HG03139 (cell line): Measurements from ENCODE around the gene GTPBP6.
"Not testable (repeated sequence)": the region's sequence is repeated elsewhere in the genome, so short reads cannot be mapped to it uniquely, and the experiment has no call there.

Experiments
- ATAC-seq: cut with Tn5 transposase; IDR thresholded peaks from one replicate; pipeline ENCODE4 v1.9.1; 2021; ENCODE audit not compliant: unreplicated experiment

Gene GTPBP6

GRCh38 chrX:351736-352135 lies 33.1 kb upstream of the GTPBP6 start:
- ATAC-seq: no peak

GRCh38 chrX:351324-351641 lies 32.7 kb upstream of the GTPBP6 start:
- ATAC-seq: not testable (repeated sequence)

GRCh38 chrX:350534-351323 lies 32.1 kb upstream of the GTPBP6 start:
- ATAC-seq: no peak

- ATAC-seq: no peak
Measured at GRCh38 chrX:350148-350533, 31.5 kb upstream of the GTPBP6 start.

GRCh38 chrX:349702-350101 lies 31.1 kb upstream of the GTPBP6 start:
- no peak for ATAC-seq

GRCh38 chrX:349196-349595 lies 30.6 kb upstream of the GTPBP6 start:
- ATAC-seq: no peak

GRCh38 chrX:348461-349117 lies 30.0 kb upstream of the GTPBP6 start:
- no peak for ATAC-seq

- ATAC-seq: no peak
Measured at GRCh38 chrX:347351-348117, 28.9 kb upstream of the GTPBP6 start.

- ATAC-seq: no peak
Measured at GRCh38 chrX:346034-346813, 27.6 kb upstream of the GTPBP6 start.

- ATAC-seq: no peak
Measured at GRCh38 chrX:345020-345925, 26.7 kb upstream of the GTPBP6 start.

- ATAC-seq: no peak
Measured at GRCh38 chrX:344371-344901, 25.8 kb upstream of the GTPBP6 start.

- no peak for ATAC-seq
Measured at GRCh38 chrX:341541-342101, 23.0 kb upstream of the GTPBP6 start.

- ATAC-seq: no peak
Measured at GRCh38 chrX:340641-341423, 22.2 kb upstream of the GTPBP6 start.

- ATAC-seq: no peak
Measured at GRCh38 chrX:340121-340520, 21.5 kb upstream of the GTPBP6 start.

GRCh38 chrX:338836-339400 lies 20.3 kb upstream of the GTPBP6 start:
- no peak for ATAC-seq

GRCh38 chrX:338281-338835 lies 19.8 kb upstream of the GTPBP6 start:
- no peak for ATAC-seq

GRCh38 chrX:337331-337831 lies 18.8 kb upstream of the GTPBP6 start:
- ATAC-seq: no peak

- ATAC-seq: no peak
Measured at GRCh38 chrX:336227-336626, 17.6 kb upstream of the GTPBP6 start.
